GM19438 (cell line): ENCODE results near the gene MANF.

ENCODE experiments used
- ATAC-seq: cut with Tn5 transposase; IDR thresholded peaks from one replicate; pipeline ENCODE4 v1.9.1; 2021; ENCODE audit warnings: low read depth; ENCODE audit not compliant: unreplicated experiment

MANF gene

DNA sequence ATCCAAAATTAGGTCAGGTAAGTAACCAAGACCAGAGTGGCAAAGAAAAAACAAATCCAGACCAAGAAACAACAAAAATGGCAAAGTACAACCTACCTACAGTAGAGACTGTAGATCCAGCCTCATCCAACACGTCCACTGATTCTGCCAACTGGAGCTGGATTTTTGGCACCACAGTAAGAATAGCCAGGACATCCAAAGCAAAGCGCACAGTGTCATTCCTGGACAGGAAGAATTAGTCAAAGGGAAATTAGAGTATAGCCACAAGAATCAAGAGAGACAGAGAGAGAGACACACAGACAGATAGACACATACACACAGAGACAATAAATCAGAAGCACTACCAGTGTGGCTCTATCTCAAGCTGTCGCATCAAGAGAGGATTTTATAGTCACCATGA lies 37.1 kb downstream of the MANF start:
- ATAC-seq = no peak

DNA sequence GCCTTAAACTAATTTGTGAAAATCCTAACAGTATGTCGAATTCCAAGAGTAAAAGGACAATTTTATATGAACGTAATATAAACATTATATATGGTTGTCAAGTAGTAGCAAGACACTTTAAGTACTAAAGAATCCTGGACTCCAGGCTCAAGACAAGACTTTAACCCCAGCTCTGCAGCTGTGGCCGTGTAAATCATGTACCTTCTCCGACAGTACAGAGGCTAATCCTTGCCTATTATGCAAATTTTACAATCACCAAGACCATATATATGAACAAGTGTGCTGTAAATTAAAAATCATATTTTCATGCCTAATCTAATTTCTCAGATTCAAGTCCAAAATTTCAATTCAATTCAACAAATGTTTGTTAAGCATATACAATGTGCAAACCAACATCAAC lies 41.8 kb downstream of the MANF start:
- no peak for ATAC-seq

DNA sequence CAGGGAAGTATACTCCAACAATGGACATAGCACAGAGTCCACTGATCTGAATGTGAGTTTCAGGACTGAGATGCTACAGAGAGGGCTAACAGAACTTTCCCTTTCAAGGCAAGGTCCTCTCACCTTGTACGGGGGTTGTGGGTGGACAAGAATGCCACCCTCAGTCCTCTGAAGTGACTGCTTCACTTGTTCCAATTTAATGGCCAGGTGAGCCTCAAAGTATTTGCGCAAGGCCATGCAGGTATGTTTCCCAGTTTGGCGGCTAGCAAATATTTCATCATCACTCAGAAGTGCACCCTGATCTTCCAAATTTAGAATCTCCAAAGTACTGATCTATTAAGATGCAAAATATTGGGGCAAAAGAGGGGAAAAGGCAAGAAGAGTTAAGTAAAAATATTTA lies 44.0 kb downstream of the MANF start:
- ATAC-seq = no peak

DNA sequence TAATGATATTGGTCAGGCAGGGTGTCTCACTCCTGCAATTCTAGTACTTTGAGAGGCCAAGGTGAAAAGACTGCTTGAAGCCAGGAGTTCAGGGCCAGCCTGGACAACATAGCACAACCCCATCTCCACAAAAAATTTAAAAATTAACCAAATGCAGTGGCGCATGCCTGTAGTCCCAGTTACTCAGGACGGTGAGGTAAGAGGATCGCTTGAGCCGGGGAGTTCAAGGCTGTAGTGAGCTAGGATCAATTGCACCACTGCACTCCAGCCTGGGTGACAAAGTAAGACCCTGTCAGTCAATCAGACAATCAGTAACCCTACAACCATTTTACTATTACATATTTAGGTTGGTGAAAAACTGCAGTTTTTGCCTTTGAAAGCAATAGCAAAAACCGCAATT lies 49.0 kb downstream of the MANF start:
- ATAC-seq = no peak

DNA sequence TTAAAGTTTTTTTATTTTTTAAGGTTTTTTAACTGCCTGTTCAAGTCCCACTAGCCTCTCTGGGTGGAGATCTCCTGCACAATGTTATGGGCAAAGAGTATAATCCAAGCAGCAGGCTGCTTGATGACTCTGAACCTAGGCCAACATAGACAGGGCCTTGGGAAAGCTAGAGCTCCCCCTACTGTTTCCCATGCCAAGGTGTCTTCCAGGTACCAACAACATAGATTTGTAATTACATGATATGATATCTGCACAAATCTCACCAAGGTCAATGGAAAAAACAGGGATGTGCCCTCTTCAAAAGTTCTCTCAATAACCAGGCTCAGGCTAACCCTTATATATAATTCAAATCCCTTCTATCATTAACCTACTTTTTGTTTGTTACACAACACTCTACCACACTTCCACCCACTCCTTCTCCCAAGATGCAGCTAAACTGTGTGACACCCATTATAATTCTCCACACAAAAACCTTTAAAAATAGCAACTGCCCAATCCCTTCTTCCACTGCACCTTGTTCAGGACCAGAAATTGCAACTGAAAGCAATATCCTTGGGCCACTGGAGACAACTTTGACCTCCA lies 49.7 kb downstream of the MANF start:
- ATAC-seq = no peak

GRCh38 chr3:51436998-51437639 lies 52.0 kb downstream of the MANF start:
- no peak for ATAC-seq
